ENCODE measurements around the gene VSIG10.
A peak's percentile ranks its signal among the peaks of the same experiment; 100 is the strongest.
"Not testable (repeated sequence)": the region's sequence is repeated elsewhere in the genome, so short reads cannot be mapped to it uniquely, and the experiment has no call there.

VSIG10 gene

GRCh38 chr12:118103601-118104382, at the start of gene VSIG10:
Gene VSIG10 (minus strand): TSS chr12:118104011. CDS start chr12:118103671, 340 bp downstream.
- peak; percentile 36 for DNase-seq

GRCh38 chr12:118151755-118152154, 47.9 kb upstream of the VSIG10 start:
- DNase-seq: no peak

GRCh38 chr12:118150625-118151024, 46.8 kb upstream of the VSIG10 start:
- DNase-seq: no peak

GRCh38 chr12:118148287-118148686, 44.5 kb upstream of the VSIG10 start:
- no peak for DNase-seq

GRCh38 chr12:118145798-118146156, 42.0 kb upstream of the VSIG10 start:
- no peak for DNase-seq

GRCh38 chr12:118145113-118145797, 41.4 kb upstream of the VSIG10 start:
- no peak for DNase-seq

- no peak for DNase-seq
Measured at GRCh38 chr12:118144499-118144898, 40.7 kb upstream of the VSIG10 start.

GRCh38 chr12:118140825-118141224, 37.0 kb upstream of the VSIG10 start:
- DNase-seq: no peak

GRCh38 chr12:118137148-118137678, 33.4 kb upstream of the VSIG10 start:
- no peak for DNase-seq

- DNase-seq: no peak
Measured at GRCh38 chr12:118136559-118137003, 32.8 kb upstream of the VSIG10 start.

GRCh38 chr12:118135788-118136558, 32.2 kb upstream of the VSIG10 start, which contains the start of gene PEBP1:
Gene PEBP1 (plus strand): TSS chr12:118136124. CDS start chr12:118136210, 86 bp downstream.
- DNase-seq: peak; percentile 38

- DNase-seq: not testable (repeated sequence)
Measured at GRCh38 chr12:118129436-118129835, 25.6 kb upstream of the VSIG10 start.

GRCh38 chr12:118127867-118128266, 24.1 kb upstream of the VSIG10 start:
- DNase-seq: no peak

- DNase-seq: no peak
Measured at GRCh38 chr12:118126119-118126757, 22.4 kb upstream of the VSIG10 start.

GRCh38 chr12:118125743-118126118, 21.9 kb upstream of the VSIG10 start:
- DNase-seq: no peak

GRCh38 chr12:118124333-118124874, 20.6 kb upstream of the VSIG10 start:
- DNase-seq: no peak

GRCh38 chr12:118122264-118122663, 18.5 kb upstream of the VSIG10 start:
- DNase-seq: no peak

- DNase-seq: no peak
Measured at GRCh38 chr12:118120579-118121363, 17.0 kb upstream of the VSIG10 start.

- DNase-seq: no peak
Measured at GRCh38 chr12:118119449-118119879, 15.7 kb upstream of the VSIG10 start.

GRCh38 chr12:118109088-118109487, 5.3 kb upstream of the VSIG10 start:
- DNase-seq: no peak

- no peak for DNase-seq
Measured at GRCh38 chr12:118107694-118108093, 3.9 kb upstream of the VSIG10 start.
